Smooth muscle cell (in vitro differentiated cells): ENCODE results near the gene DDIT3. TPM values are rescaled to one million over a fixed set of nuclear protein-coding genes. Genes with fewer than 3 reads are reported as not detected.

Source experiments
- DNase-seq: peaks from one replicate; lab custom pipeline; 2025; ENCODE audit not compliant: unreplicated experiment; lab: John Stamatoyannopoulos, UW
- H2AFZ ChIP-seq: fragments of 200-600 bp; sonication (generic); 2 replicates; pipeline ENCODE4 v1.6.0; 2016; ENCODE audit warnings: antibody characterized with exemption, low read depth, mild to moderate bottlenecking
- H3F3A ChIP-seq: fragments of 200-600 bp; sonication (generic); 2 replicates; pipeline ENCODE4 v1.6.0; 2017; ENCODE audit warnings: antibody characterized with exemption, low read depth
- H3K27ac ChIP-seq: fragments of 200-600 bp; sonication (generic); 2 replicates; pipeline ENCODE4 v1.5.1; 2016; ENCODE audit warnings: low read depth, mild to moderate bottlenecking
- H3K27me3 ChIP-seq: fragments of 200-600 bp; sonication (generic); 2 replicates; pipeline ENCODE4 v1.6.1; 2016; ENCODE audit warnings: low read depth, mild to moderate bottlenecking
- H3K36me3 ChIP-seq: fragments of 200-600 bp; sonication (generic); 2 replicates; pipeline ENCODE4 v1.5.1; 2016; ENCODE audit warnings: low read depth
- H3K4me1 ChIP-seq: fragments of 200-600 bp; sonication (generic); 2 replicates; pipeline ENCODE4 v1.5.1; 2016; ENCODE audit warnings: low read depth
- H3K4me2 ChIP-seq: fragments of 200-600 bp; sonication (generic); 2 replicates; pipeline ENCODE4 v1.6.0; 2016; ENCODE audit warnings: mild to moderate bottlenecking
- H3K4me3 ChIP-seq: fragments of 200-600 bp; sonication (generic); 2 replicates; pipeline ENCODE4 v1.5.1; 2016; ENCODE audit warnings: mild to moderate bottlenecking
- H3K79me2 ChIP-seq: fragments of 200-600 bp; sonication (generic); 2 replicates; pipeline ENCODE4 v1.6.0; 2016; ENCODE audit warnings: low read depth, mild to moderate bottlenecking
- H3K9ac ChIP-seq: fragments of 200-600 bp; sonication (generic); 2 replicates; pipeline ENCODE4 v1.6.0; 2016; ENCODE audit warnings: low read depth
- H3K9me3 ChIP-seq: fragments of 200-600 bp; sonication (generic); replicated peaks from 2 replicates; pipeline ENCODE4 v1.5.1; 2016; ENCODE audit warnings: low read depth
- H4K20me1 ChIP-seq: fragments of 200-600 bp; sonication (generic); 2 replicates; pipeline ENCODE4 v1.6.0; 2016; ENCODE audit warnings: low read depth
- CTCF ChIP-seq: fragments of 200-600 bp; sonication (generic); IDR thresholded peaks from 2 replicates; pipeline ENCODE4 v1.5.1; 2017; ENCODE audit warnings: borderline replicate concordance, mild to moderate bottlenecking, antibody characterized with exemption; ENCODE audit not compliant: insufficient read depth, poor library complexity, severe bottlenecking
- WGBS: methylation state at CpG from one replicate; pipeline ENCODE4 v1.1.7; 2016; ENCODE audit warnings: low lambda C conversion rate; 5-methylcytosine and 5-hydroxymethylcytosine counted together
- polyA plus RNA-seq: library from polyadenylated mRNA; unstranded; fragments of >200 nt; fragmentation: Nextera tagmentation; extraction: Ambion mirVana; gene quantifications from 2 replicates; pipeline ENCODE4 v1.2.1, GENCODE V29; 2016
- total RNA-seq: library from RNA; depleted of rRNA; stranded (reverse); fragments of >200 nt; gene quantifications from 2 replicates; pipeline ENCODE4 v1.2.3, GENCODE V29; 2014

Gene DDIT3
- total and polyA plus RNA-seq, 2 experiments from 2014 or later = 25.8 to 27.8 TPM

DNA sequence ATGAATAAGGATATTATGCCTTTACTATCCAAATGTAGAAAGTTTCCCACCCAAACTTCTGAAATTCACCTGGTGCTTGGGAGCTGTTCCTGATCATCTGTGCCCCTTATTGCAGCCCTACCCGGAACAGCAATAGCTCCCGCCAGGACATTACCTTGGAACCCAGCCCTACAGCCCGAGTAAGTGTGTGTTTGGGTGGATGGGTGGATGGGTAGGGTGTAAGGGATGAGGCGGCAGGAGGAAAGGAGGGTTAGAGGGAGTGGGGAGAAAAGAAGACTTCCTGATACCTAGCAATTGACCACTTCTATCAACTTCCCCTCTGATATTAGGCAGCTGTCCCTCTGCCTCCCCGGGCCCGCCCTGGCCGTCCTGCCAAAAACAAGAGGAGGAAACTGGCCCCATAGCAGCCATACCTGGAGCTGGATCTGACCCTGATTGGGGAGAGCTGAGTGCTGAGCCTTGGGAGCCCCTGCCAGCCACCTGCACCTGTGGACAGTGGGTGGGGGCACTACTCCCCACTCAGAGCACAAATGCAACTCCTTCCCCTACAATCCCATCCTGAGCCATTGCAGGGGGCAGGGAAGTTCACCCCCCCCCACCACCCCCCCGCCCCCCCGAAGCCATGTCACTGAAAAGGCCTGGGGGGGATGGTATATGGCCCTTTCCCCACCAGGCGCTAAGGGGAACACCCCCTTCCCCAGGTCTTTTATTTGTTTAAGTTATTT, 8.7 kb upstream of the DDIT3 start:
- Histone ChIP-seq H3K79me2 (peaks cover 18% of the 10 kb centered on the region), H3K9me3 (no peaks in the 10 kb centered on the region), H3K4me1 (peaks cover 3% of the 10 kb centered on the region), H2AFZ (no peak overlapping the region), H3K27me3 (no peaks in the 10 kb centered on the region), H3K27ac (no peak overlapping the region), H4K20me1 (peaks cover 35% of the 10 kb centered on the region), H3K9ac (no peak overlapping the region), H3K4me3 (no peak overlapping the region), H3K4me2 (no peak overlapping the region), H3F3A (peaks cover 39% of the 10 kb centered on the region), H3K36me3 (peaks cover 11% of the 10 kb centered on the region)
- 94% methylated on average over 10 of the region's 10 CpGs for WGBS
- DNase-seq = no peak
- no peak for TF ChIP-seq CTCF

- H2AFZ ChIP-seq = no peak overlapping the region
- WGBS = over 99% methylated on average over 9 of the region's 12 CpGs
- no peaks in the 10 kb centered on the region for H3K27me3 ChIP-seq
- TF ChIP-seq CTCF = no peak
- no peak overlapping the region for H3K9ac ChIP-seq
- peaks cover 42% of the 10 kb centered on the region for H3F3A ChIP-seq
- no peak overlapping the region for H3K4me2 ChIP-seq
- peaks cover 43% of the 10 kb centered on the region for H4K20me1 ChIP-seq
- H3K36me3 ChIP-seq = peaks cover 11% of the 10 kb centered on the region
- DNase-seq = no peak
- no peak overlapping the region for H3K27ac ChIP-seq
- H3K4me3 ChIP-seq = no peak overlapping the region
- peaks cover 9% of the 10 kb centered on the region for H3K4me1 ChIP-seq
- peaks cover 26% of the 10 kb centered on the region for H3K79me2 ChIP-seq
- no peaks in the 10 kb centered on the region for H3K9me3 ChIP-seq
These were observed 7.9 kb upstream of the DDIT3 start for GRCh38 chr12:57528176-57528575.

- no peaks in the 10 kb centered on the region for H3K27me3 ChIP-seq
- peaks cover 28% of the 10 kb centered on the region for H3K79me2 ChIP-seq
- no peak for TF ChIP-seq CTCF
- no peak for DNase-seq
- peaks cover 10% of the 10 kb centered on the region for H3K4me1 ChIP-seq
- 100% methylated on average over 5 of the region's 5 CpGs for WGBS
- H3K36me3 ChIP-seq = peaks cover 4% of the 10 kb centered on the region
- no peak overlapping the region for H3K9ac ChIP-seq
- no peak overlapping the region for H2AFZ ChIP-seq
- H3K9me3 ChIP-seq = no peaks in the 10 kb centered on the region
- H3F3A ChIP-seq = peaks cover 38% of the 10 kb centered on the region
- H3K4me2 ChIP-seq = no peak overlapping the region
- H3K27ac ChIP-seq = no peak overlapping the region
- H3K4me3 ChIP-seq = no peak overlapping the region
- H4K20me1 ChIP-seq = peaks cover 43% of the 10 kb centered on the region
These were observed 6.9 kb upstream of the DDIT3 start for GRCh38 chr12:57527184-57527583.
